GM18517 (cell line): ENCODE results near the gene HERC5.
"Not testable (repeated sequence)": the region's sequence is repeated elsewhere in the genome, so short reads cannot be mapped to it uniquely, and the experiment has no call there.

Experiments used
- ATAC-seq: cut with Tn5 transposase; IDR thresholded peaks from one replicate; pipeline ENCODE4 v1.9.1; 2021; ENCODE audit warnings: mild to moderate bottlenecking, moderate library complexity; ENCODE audit not compliant: unreplicated experiment

HERC5 gene

DNA sequence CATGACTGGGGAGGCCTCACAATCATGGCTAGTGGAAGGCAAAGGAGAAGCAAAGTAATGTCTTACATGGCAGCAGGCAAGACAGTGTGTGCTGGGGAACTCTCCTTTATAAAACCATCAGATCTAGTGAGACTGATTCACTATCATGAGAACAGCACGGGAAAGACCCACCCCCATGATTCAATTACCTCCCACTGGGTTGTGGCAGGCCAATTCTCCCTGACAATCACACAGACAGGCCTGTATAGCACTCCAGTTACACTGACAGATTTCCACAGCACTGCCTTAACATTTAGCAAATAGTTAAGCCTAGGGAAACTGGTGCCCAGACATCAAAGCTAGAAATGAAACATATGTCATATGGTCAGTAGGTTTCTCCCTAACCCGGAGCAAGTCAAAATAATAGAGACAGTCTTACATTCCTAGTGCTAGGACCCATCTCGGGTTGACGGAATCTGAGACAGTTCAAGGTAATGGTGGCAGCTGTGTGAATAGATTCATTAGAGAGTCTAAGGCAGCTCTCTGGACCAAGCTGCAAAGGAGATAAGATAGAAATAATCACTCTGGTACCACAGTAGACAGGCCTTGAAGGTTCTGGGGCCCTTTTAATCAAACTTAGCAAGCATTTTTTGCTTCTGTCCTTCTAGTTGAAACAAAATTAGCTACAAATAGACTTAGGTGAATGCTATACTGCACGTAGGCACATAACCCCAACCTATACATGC lies 9.4 kb upstream of the HERC5 start:
- no peak for ATAC-seq

- ATAC-seq, result not testable (repeated sequence)
Observed at GRCh38 chr4:88448211-88448765, 8.6 kb upstream of the HERC5 start.

- ATAC-seq, result no peak
Observed at GRCh38 chr4:88448889-88449288, 8.0 kb upstream of the HERC5 start.

DNA sequence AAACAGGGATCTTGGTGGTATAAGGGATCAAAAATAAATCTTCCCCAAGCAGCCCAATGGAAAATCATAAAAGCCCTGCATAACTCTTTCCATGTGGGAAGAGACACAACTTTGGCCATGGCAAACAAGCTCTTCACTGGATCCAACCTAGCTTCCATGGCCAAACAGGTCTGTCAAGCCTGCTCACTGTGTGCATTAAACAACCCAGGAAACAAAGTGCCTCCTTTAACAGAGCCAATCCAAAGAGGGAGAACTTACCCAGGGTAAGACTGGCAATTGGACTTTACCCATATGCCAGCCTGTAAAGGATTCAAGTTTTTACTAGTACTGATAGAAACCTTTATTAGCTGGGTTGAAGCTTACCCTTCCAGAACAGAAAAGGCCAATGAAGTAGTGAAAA lies 7.6 kb upstream of the HERC5 start:
- ATAC-seq, result no peak

- ATAC-seq, result no peak
Observed at GRCh38 chr4:88451205-88451604, 5.7 kb upstream of the HERC5 start.

DNA sequence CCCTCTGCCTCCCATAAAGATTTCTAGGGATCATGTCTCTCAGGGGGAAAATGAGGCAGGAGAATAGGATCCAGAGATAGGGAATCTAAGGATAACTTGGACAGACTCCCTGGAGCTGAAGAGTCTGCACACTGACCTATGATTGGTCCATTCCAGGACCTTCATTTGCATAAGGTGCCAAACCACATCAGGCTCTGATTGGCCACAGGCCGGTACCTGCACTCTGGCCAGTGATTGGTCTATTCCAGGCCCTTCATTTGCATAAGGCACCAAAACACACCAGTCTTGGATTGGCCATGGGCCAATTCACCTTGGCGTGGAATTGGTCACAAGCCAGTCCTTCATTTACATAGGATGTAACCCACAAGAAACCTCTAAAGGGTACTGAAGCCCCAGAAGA lies 4.0 kb upstream of the HERC5 start:
- no peak for ATAC-seq

DNA sequence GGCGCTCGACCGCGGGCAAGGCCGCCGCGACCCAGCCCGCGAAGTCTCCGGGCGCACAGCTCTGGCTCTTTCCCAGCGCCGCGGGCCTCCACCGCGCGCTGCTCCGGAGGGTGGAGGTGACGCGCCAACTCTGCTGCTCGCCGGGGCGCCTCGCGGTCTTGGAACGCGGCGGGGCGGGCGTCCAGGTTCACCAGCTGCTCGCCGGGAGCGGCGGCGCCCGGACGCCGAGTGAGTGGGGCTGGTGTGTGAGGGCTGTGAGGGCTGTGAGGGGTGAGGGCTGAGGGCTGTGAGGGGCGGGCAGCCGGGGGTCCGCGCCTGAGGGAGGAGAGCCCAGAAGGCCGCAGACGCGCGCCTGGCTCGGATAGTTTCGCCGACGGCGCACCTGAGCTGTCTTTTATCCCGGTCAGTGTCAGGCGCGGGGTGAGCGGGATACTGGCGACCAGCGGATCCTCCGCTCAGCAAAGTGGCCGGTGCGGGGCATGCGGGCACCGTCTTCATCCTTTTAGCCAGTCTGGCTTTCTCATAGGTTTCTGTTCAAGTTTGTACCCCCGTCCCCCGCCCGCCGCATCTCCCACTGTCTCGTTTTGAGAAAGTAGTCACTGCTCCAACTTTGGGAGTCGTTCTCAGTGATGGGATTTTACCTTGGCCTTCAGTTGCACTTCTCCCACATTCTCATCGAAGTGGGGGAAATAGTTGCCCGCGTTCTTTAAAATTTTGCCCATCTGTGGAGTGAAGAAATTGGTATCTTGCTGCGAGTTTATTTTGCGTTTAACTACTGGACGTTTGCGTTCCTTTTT lies 586 bp downstream of the HERC5 start:
- peak; percentile 37 for ATAC-seq

GRCh38 chr4:88458104-88458740 lies 1.3 kb downstream of the HERC5 start:
- ATAC-seq, result no peak

- no peak for ATAC-seq
Observed at GRCh38 chr4:88465653-88466192, 8.8 kb downstream of the HERC5 start.

GRCh38 chr4:88467392-88467791 lies 10.5 kb downstream of the HERC5 start:
- ATAC-seq, result no peak

GRCh38 chr4:88477229-88477860 lies 20.4 kb downstream of the HERC5 start:
- ATAC-seq, result no peak

- ATAC-seq, result no peak
Observed at GRCh38 chr4:88478247-88478646, 21.3 kb downstream of the HERC5 start.

- ATAC-seq, result no peak
Observed at GRCh38 chr4:88481537-88481936, 24.6 kb downstream of the HERC5 start.

GRCh38 chr4:88489100-88489761 lies 32.3 kb downstream of the HERC5 start:
- ATAC-seq, result no peak

GRCh38 chr4:88497859-88498409 lies 41.0 kb downstream of the HERC5 start:
- no peak for ATAC-seq

DNA sequence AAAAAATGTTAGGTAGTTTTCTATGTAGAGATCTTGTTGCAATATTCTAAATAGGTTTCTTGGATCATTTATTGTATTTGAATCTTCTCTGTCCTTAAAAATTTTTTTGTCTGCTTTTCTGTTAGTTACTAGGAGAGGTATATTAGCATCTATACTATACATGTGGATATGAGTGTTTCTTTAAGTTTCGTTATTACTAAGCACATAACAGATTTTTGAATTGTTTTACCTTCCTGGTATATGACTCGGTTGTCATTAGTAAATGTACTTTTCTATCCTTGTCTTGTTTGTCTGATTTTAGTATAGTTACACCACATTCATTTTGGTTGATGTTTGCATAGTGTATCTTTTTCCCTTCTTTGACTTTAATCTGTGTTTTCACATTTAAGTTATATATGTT lies 46.4 kb downstream of the HERC5 start:
- no peak for ATAC-seq

DNA sequence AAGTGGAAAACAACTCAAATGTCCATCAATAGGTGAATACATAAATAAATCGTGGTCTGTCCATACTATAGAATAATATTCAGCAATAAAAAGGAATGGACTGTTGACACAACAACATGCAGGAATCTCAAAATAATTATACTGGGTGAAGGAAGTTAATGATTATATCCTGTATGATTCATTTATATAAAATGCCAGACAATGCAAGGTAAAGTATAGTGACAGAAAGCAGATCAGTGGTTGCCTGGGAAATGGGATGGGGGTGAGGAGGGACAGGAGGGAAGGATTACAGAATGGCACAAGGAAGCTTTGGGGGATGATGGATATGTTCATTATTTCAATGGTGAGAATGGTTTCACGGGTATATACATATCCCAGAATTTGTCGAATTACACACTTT lies 54.3 kb downstream of the HERC5 start:
- ATAC-seq, result no peak

DNA sequence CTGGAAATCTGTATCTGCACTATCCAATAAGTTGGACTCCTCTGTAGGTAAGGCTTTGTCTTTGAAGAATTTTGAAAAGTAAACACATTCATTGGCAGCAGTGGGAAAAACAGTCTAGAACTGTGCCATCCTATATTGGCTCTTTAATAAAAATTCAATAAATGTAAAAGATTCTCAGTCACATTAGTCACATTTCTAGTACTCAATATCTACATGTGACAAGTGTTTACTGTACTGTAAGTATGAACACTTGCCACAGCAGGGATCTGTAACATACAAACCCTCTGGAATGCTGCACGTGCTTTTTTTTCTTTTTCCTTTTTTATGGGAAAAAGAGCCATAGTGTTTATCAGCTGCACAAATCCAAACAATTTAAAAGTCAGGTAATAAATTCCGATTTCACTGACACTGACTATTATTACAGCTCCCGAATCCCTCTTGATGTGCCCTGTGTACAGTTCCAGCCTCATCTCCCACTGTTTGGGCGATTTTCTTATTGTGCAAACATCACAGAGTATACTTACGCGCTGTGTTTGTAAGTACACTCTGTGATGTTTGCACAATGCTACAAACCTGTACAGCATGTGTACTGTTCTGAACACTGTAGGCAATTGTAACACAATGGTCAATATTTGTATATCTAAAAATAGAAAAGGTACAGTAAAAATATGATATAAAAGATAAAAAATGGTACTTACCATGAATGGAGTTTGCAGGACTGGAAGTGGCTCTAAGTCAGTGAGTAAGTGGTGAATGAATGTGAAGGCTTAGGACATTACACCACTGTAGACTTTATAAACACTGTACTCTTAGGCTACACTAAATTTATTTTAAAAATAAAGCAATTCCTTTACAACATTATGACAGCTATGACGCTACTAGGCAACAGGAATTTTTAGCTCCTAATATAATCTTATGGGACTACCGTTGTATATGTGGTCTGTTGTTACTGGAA lies 57.9 kb downstream of the HERC5 start:
- ATAC-seq, result no peak

DNA sequence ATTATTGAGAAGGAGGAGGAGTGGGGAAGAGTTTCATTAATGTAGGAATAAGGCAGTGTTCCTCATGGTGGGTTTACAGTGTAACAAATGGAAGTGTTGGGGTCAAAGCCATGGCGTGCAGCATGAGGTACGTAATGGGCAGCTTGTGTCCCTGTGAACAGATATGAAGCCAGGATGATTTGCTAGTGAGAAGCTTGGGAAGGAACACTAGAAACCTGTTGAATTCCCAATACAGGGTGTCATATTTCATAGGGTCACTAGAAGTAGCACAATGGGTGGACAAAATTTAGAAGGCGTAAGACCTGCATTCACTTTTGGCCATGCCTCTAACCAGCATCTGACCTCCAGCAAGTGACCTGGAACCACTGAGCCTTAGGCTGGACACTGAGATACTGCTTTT lies 59.8 kb downstream of the HERC5 start:
- no peak for ATAC-seq
